ENCODE results near the gene KCNIP3. TPM values are rescaled to one million over a fixed set of nuclear protein-coding genes. Genes with fewer than 3 reads are reported as not detected.
"Not testable (repeated sequence)": the region's sequence is repeated elsewhere in the genome, so short reads cannot be mapped to it uniquely, and the experiment has no call there.

Gene KCNIP3
- total RNA-seq, 1 donor, result 2.6 TPM

GRCh38 chr2:95354925-95355324 is 57.8 kb downstream of the KCNIP3 start:
- no peak overlapping the region for H3K4me3 ChIP-seq (ENCODE audit: low read depth, low read length)
- DNase-seq (ENCODE audit: low read depth), result no peak
- no peak for TF ChIP-seq CTCF (IDR thresholded peaks at IDR 0.05; ENCODE audit: insufficient read depth, low read depth, low read length)

- DNase-seq (ENCODE audit: low read depth), result not testable (repeated sequence)
Observed at GRCh38 chr2:95355486-95355885, 58.3 kb downstream of the KCNIP3 start.

GRCh38 chr2:95356821-95357700 is 59.9 kb downstream of the KCNIP3 start:
- no peak overlapping the region for H3K4me3 ChIP-seq (ENCODE audit: low read depth, low read length)
- no peak for TF ChIP-seq CTCF (IDR thresholded peaks at IDR 0.05; ENCODE audit: insufficient read depth, low read depth, low read length)
- no peak for DNase-seq (ENCODE audit: low read depth)

More at GRCh38 chr2:95355486-95355885, 58.3 kb downstream of the KCNIP3 start:
- not testable (repeated sequence) for H3K4me3 ChIP-seq (ENCODE audit: low read depth, low read length)

- DNase-seq (ENCODE audit: low read depth), result no peak
- TF ChIP-seq CTCF (IDR thresholded peaks at IDR 0.05; ENCODE audit: insufficient read depth, low read depth, low read length), result no peak
- H3K4me3 ChIP-seq (ENCODE audit: low read depth, low read length), result no peak overlapping the region
Observed at GRCh38 chr2:95357717-95358280, 60.7 kb downstream of the KCNIP3 start.

- H3K4me3 ChIP-seq (ENCODE audit: low read depth, low read length), result no peak overlapping the region
- peak; percentile 62 for DNase-seq (ENCODE audit: low read depth)
- TF ChIP-seq CTCF (IDR thresholded peaks at IDR 0.05; ENCODE audit: insufficient read depth, low read depth, low read length), result no peak
Observed at GRCh38 chr2:95359031-95359430, 61.9 kb downstream of the KCNIP3 start.

- TF ChIP-seq CTCF (IDR thresholded peaks at IDR 0.05; ENCODE audit: insufficient read depth, low read depth, low read length), result no peak
- DNase-seq (ENCODE audit: low read depth), result no peak
- H3K4me3 ChIP-seq (ENCODE audit: low read depth, low read length), result no peak overlapping the region
Observed at GRCh38 chr2:95359501-95359930, 62.4 kb downstream of the KCNIP3 start.

GRCh38 chr2:95361216-95361980 is 64.3 kb downstream of the KCNIP3 start:
- no peak overlapping the region for H3K4me3 ChIP-seq (ENCODE audit: low read depth, low read length)
- no peak for TF ChIP-seq CTCF (IDR thresholded peaks at IDR 0.05; ENCODE audit: insufficient read depth, low read depth, low read length)
- DNase-seq (ENCODE audit: low read depth), result no peak

Measured in fibroblast of villous mesenchyme (primary cell).